Glomerular visceral epithelial cell (primary cell): ENCODE results near the gene ADAMTS2.

Source experiments
- DNase-seq: peaks from one replicate; pipeline ENCODE4 v3.0.0-alpha.2; 2016; ENCODE audit errors: extremely low spot score

Gene ADAMTS2

DNA sequence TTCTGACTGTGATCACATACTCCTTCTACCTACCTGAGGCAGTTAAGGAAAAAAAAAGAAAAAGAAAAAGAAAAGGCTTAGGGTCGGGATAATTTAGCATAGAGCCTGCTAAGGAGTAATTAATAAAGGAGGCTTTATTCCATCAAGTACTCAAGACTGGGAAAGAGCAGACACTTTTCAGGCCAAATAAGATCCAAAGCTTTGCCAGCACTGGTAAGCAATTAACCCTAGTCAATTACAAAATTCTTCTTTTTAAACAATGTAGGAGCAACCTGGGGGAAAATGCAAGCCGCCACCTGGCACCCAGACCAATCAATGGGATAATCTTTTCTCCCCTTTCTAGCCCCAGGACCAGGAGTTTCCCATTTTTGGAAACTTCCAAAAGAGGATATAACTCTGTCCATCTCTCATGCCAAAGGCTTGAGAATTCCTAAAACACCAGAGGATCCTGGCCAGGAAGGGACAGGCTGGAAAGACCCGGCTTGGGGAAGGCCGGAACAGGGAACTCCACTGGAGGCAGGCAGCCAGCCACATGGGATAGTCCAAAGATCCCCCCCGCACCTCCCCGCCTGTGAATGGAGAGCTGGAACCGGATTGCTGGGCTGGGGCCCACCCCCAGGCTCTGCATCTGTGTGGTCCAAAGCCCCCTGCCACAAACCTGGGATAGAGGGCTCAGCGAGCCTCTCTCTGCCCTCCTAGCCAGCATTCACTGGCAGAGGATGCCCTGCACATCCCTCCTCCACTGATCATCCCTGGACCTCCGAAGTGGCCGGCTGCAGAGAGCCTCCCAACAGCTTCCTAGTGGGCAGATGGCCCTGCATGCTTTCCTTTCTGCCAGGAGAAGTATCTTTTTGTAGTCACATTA is 167.3 kb downstream of the ADAMTS2 start:
- no peak for DNase-seq

DNA sequence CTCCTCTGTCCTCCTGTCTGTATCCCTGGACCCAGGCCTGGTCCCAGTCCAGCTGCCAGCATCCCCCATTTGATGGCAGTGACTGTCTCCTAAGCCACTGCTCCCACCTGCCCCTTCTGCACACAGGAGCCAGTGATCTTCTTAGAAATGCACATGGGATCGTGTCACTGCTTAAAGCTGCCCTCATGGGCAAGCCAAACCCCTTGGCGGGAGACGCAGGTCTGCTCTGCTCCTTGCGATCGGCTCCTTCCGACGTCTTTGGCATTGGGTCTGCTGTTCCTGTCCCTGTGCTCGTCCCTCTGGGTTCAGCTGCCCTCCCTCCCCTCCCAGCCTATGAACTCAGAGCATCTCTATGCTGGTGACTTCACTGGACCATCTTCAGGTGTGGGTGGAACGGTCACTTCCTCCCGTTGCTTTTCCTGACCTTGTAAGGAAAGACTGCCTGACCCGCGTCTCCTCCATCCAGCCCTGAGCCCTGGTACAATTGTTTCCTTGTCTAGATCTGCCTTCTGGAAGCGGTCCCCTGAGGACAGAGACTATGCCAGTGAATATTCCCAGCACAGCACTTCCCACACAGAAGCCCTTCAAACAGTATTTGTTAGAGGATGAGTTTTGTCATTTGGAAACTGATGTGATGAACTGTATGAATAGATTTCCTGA is 168.6 kb downstream of the ADAMTS2 start:
- DNase-seq: no peak

DNA sequence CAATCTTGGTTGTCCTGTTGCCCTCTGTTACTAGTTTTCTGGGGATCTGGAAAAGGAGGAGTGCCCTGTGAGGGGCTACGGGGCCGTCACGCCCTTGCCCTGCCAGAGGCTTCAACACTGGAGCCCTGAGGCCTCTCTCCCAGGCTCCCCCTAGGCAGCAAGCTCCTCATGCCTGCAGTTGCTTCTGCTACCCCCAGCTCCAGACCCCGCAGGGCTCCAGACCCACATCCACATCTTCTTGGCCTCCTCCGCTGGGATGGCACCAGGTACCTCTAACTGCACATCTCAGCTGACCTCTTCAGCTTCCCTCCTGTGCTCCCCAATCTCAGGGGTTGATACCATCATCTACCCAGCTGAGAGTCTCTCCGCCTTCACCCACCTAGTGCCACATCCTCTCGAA is 169.1 kb downstream of the ADAMTS2 start:
- no peak for DNase-seq

DNA sequence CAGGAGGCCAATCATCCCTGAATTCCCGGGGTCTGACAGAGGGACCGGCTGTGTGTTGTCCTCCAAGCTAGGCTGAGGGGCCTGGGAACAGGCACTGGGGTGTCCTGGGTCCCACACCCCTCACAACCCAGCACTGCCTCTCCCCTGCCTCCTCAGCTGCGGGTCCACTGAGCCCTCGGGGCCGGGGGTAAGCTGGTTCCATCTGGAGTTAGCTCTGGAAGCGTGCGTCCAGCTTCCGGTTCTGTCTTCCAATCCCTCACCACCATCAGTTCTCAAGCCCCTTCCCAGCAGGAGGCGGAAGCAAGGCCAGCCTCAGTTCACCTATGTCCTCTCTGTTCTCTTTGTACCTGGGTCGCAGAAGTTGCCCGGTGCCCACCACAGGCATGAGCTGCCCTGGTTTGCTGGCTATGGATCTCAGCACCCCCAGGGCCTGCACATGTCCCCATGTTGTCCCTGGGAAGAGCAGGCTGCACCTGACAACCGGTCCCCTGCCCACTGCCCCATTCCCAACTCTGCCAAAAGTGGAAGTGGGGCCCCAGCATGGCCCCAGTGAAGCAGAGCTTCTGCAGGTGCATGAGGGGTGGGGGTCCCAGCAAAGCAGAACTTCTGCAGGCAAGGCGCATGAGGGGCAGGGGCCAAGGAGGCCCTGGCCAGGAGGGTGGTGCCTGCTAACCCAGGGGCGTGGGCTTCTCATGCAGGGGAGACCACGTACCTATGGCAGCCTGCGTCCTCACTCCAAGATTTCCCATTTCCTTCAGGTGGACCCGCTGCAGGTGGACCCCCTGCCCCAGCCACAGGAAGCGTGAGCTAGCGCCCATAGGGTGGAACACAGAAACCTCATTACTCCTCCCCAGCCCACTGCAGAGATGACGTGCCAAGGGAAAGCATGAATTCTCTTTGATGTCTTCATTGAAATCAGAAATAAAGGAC is 173.2 kb downstream of the ADAMTS2 start:
- no peak for DNase-seq

DNA sequence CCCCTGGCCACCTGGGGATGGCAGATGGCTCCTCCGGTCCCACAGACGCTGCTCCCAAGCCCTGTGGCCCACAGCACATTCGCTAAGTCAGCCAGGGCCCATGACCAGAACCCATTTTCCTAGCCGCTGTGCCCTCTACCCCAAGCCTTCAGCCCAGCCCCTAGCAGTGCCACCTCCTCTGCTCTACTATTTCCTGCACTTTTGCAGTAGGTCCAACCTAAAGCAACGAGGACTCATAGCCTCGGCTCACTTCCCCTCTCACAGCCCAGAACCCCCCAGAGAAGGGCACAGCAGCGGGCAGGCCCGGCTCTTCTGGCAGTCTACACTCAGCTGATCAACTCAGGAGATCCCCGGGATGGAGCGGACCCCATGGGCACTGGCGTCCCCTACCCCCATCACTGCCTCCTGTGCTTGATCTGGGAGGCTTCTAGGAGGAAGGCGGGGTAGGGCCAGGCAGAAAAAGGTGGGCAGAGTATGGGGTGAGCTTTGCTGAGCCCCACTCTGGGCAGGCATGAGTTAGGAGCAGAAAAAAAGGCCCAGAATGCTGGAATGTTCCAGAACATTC is 173.9 kb downstream of the ADAMTS2 start:
- no peak for DNase-seq

DNA sequence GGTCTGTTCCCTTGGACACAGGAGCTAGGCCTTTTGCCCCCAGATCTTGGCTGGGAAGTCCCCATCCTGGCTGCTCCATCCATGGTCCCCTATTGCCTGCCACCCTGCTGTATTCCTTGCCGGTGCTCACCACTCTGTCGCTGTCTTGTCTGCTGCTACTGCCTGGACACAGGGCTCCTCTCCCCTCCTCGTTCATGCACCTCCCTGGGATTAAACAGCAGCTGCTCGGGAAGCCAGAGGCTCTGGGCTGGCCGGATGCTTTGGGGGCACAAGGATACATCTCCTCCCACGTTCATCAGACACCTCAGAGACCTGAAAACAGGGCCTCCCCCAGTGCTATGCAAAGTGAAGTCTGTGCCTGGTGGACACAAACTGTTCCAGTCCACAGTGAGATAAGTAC is 174.7 kb downstream of the ADAMTS2 start:
- no peak for DNase-seq

DNA sequence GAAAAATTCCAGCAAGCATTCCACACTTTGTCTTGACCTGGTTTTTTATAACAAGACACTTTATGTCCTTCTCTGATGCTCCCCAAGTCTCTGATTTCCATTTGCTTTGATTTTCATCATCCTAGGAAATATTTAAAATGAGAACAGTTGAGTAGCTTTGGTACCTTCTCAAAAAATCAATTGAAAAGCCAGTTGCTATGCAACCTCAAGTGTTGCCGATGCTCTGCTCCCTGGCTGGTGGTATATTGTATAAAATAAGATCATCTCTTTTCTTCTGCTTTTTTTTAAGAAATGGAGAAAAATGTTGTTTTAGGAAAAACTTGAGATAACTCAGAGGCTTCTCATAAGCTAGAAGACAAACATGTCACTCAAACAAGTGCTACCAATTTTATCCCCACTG is 175.4 kb downstream of the ADAMTS2 start:
- no peak for DNase-seq

DNA sequence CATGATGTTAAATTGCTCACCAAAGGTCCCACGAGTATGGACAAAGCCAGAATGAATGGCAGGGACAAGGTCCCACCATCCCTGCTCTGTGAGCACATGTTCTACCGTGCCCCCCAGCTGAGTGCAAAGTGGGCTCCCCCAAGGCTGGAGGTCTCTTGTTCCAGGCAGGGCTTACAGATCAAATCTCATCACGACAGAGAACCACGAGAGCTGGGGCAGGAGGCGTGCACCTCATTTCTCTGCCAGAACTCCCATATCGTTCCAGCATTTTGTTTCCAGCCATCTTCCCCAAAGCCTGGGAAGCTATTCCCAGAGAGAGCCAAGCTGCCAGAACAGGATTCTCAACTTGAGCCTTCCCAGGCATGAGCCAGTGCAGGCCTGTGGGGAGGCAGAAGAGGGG is 176.6 kb downstream of the ADAMTS2 start:
- DNase-seq: no peak

DNA sequence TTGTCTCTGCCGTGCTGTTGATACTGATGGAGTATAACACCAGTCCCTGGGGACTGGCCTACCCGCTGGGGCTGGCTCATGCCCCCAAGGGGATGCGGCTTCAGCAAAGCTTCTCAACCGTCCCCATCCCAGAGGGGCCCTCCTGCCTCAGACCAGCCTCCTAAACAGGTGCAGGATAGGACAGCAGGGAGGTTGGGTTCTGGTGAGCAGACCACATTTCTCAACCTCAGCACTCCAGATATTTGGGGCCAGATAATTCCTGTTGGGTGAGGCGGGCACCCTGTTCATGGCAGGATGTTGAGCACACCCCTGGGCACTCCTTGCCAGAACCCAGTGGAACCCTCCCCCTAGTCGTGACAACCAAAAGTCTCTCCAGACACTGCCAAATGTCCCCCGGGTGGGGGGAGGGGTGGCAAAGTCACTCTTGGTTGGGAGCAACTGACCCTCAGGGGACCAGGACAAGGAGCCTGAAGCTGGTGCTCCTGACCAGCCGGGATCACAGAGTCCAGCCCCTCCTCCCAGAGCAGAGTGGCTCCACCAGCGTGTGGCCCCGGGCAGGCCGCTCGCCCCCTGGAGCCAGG is 177.3 kb downstream of the ADAMTS2 start:
- no peak for DNase-seq

DNA sequence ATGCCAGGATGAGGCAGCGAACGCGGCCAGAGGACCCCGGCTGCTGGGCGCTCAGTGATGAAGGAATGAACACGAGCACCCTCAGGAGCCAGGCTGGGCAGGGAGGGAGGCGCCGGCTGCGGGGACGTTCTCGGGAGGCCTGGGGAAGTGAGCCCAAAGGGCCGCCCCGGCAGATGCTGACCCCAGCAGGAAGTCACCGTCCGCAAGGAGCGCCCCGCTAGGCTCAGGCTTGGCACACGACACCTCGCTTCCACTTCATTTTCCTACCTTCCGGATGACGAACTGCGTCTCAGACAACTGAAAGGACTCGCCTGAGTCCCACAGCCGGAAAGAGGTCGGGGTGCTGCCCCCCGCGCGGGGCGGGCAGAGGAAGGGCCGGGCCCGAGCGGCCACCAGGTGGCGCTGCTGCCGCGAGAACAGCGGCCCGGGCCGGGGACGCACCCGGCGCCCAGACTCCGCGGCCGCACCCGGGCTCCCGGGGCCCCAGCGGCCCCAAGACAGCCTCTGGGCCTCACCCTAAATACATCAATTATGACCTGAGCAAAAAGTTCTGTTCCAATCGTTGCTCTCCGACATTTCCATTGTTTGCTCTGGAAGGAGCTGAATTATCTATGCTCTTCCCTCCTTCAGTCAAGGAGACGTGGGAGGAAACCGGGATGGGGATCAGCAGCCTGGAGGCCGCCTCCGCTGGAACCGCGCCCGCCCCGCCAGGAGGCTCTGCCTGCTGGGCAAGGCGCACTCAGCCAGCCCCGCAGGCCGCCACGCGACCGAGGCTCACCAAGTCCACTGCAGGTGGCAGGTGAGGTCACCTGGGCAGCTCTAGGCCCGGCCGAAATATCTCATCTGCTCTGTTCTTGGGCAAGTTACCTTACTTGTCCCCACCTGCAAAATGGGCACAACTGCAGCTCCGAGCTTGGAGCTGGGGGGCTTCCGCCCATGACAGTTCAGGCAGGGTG is 178.1 kb downstream of the ADAMTS2 start:
- DNase-seq: no peak

DNA sequence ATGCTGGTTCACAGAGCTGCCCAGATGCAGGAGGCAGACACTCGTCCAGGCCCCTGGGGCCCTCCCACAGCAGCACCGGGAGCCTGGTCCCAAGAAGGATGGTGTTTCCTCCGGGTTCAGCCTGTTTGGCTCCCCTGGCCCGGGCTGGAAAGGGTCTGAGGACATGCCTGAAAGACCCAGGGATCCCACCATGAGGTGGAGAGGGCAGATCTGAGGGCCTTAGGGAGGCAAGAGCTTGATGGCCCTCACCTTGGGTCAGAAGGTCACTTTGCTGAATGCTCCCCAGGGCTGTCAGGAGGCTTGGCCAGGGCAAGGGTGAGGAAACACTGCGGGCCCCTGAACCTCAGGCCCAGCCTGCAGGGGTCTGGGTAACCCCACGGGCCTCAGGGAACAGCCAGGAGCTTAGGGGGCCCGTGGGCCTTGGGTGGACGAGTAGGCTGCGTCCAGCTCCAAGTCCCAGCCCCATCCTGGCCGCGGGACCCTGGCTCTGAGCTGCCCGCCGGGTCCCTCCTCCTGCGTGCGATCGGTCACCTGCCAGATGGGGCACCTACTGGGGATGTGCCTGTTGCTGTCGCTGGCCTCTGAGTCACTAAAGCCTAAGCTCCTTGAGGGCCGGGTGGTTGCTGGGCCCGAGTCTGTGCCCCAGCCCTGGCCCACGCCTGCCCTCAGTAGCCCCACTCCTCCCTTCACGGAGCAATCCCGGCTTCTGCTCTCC is 178.9 kb downstream of the ADAMTS2 start:
- DNase-seq: no peak

DNA sequence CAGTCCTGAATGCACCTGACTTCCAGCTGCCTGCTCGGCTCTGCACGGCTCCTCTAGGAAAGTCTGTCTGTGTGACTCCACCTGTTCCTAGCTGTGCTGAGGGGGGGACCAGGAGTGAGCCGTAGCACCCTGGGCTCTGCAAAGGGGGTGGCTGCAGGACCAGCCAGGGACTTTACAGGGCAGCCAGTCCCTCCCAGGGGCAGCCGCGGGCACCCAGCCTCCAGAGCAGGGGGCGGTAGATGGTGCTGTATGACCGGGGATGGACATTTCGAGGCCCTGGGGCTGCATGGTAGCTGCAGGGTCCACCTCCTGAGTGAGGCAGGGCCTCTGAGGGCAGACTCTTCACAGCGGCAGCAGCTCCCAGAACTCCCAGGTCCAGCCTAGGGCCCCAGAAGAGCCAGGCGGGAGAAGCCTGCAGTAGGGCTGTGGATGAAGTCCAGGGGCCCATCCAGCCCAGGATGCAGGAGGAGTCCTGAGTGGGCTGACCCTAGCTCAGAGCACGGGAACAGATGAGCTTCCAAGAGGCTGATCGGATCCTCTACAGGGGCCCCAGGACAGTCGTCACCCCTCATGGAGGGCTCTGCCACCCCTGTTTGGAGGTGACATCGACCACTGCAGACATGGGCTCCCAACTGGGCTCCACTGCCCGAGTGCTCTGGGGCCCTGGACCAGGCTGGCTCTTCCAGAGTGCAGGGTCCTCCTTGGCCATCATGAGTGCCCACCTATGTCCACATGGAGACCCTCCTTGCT is 179.7 kb downstream of the ADAMTS2 start:
- no peak for DNase-seq

DNA sequence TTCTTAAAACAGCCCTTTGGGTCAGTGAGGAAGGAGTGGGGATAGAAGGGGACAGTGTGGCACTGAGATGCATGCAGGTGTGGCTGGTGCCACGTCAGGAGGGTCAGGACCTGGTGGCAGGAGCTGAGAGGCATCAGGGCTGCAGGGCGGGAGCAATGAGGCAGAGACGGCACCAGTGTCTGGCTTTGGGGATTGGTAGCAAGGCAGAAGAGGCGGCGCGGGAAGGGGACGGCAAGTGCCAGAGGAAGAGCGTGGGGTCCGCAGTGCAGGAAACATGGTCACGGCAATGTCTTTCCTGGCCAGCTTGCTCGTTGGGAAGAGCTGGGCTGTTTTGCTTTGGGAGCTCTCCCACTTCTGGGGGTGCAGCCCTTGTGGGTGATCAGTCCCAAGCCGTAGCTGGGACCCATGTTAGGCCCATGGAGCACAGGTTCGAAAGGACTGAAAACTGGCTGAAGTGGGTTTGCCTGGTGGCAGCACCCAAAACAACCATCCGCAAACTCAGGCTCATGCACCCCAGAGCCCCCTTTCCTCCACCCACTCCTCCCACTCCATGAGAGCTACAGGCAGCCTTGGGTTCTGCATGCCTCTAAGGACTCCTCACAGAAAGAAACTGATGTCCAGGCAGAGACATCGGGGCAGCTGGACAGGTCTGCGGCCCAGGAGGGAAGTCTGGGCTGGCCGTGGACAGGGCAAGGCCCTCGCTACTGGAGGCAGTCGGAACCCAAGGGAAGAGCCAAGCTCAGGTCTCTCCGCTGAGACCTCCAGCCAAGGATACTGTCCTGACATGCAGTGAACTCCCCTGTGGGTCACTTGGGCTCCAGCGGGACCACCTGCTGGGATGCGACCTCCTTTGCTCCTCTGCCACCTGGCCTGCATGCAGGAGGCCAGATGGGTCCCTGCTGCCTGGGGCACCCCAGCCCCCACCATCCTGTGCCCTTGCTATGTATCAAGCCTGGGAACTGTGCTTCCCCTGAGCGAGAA is 180.6 kb downstream of the ADAMTS2 start:
- DNase-seq: no peak

DNA sequence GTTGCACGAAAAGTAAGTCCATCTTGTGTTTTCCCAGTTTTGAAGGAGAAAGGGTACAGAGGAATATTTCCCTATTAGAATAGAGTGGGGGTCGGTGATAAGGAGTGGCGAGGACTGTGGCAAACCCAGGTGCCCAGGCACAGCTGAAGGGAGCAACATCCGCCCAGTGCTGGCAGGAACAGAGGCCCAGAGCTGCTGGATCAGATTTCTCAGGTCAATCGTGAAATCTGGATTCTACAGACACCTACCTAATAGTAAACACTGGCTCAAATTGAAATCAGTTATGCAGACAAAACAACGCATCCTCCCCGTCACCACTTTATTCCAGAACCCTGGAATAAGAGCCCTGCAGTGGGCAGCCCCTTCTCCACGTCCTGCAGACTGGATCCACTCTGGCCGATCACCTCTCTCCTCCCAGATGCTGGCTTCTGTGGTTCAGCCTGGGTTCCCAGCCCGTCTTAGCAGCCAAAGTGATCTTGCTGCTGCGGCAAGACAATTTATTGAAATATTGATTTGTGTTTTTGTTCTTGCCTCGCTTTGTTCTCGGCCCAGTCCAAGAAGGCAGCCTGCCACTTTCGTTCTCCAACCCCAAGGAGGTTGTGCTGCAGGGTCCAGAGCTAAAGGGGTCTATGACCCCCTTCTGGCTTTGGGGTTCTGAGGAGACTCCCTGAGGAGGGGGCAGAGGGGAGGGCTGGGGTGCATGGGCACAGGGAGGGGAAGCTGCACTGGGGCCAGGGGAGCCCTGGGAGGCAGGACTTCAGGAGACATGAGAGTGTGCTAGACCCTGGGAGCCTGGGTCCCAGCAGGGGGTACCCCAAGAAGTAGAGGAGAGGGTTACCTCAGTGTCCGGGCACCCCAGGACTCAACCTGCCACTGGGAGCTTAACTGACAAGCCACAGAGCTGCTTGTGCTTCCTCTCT is 181.8 kb downstream of the ADAMTS2 start:
- DNase-seq: no peak

DNA sequence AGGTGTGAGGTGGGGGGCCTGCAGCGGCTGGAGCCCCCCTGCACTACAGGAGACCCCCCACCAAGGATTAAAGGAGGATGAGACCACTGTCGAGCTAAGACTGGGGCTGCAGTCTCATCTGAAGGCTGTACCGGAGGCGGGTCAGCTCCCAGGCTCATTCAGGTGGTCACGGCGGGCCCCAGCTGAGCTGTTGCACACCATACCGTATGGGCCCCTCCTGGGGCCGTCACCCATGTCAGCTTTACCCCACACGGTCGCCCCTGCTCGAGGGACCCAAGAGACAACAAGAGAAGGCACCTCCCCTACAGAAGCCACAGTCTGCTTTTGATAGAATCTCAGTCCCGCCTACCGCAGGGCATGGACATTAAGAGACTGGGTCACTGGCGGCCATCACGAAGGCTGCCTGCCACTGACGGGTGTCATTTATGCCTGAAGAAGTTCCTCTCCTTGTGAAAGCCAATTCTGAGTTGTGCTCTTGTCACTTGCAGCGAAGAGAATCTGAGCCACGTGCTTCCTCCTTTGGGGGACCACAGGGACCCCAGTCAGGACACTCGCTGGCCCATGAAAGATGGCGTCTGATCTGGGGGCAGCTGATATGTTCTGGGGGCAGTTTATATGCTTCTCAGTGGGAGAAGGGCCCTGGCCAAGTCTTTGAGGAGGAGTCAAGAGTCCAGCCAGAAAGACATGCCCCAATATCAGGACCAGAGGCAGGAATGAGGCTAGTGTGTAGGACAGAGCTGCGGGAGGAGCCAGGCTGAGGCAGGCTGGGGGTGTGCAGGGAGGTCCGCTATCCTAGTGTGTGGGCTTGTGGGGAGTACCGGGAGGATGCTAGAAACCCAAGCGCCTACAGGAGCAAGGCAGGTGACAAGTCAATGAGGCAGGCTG is 182.7 kb downstream of the ADAMTS2 start:
- no peak for DNase-seq

DNA sequence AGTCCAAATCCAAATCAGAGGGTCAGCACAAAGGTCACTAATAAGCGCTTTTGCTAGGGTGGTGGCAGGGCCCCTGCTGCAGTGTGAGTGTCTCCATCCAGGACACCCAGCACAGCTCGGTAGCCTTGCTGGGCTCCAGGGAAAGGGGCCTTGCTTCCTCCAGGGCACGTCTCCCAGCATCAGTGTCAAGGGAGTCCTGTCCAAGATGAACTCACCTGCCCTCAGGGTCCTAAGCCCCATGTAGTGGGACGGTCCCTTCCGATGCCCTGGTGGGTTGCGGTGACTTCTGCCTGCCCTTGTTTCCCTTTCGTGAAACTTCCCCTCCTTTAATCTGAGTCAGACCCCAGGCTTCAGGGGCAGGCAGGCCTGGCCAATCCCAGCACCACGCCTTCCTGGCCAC is 183.4 kb downstream of the ADAMTS2 start:
- DNase-seq: no peak
